GM12874 (cell line): ENCODE measurements around the gene B3GNT5.

ENCODE experiments used
- CTCF ChIP-seq: IDR thresholded peaks from 2 replicates; pipeline ENCODE4 v1.5.1; 2011; ENCODE audit warnings: low read depth, mild to moderate bottlenecking, control low read depth, low read length, moderate library complexity; ENCODE audit not compliant: insufficient read depth

Gene B3GNT5

GRCh38 chr3:183267140-183267539, 14.1 kb downstream of the B3GNT5 start:
- no peak for TF ChIP-seq CTCF

- no peak for TF ChIP-seq CTCF
Measured at GRCh38 chr3:183268366-183268765, 15.3 kb downstream of the B3GNT5 start.

GRCh38 chr3:183269345-183269744, 16.3 kb downstream of the B3GNT5 start:
- TF ChIP-seq CTCF, result no peak

- TF ChIP-seq CTCF, result no peak
Measured at GRCh38 chr3:183270344-183270743, 17.3 kb downstream of the B3GNT5 start.

DNA sequence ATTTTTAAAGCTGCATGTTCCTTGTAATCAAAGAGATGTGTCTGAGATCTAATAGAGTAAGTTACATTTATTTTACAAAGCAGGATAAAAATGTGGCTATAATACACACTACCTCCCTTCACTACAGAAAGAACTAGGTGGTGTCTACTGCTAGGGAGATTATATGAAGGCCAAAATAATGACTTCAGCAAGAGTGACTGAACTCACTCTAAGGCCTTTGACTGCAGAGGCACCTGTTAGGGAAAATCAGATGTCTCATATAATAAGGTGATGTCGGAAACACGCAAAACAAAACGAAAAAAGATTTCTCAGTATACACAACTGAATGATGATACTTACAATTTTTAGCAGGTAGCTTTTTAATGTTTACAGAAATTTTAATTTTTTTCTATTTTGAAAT, 19.1 kb downstream of the B3GNT5 start:
- TF ChIP-seq CTCF, result no peak

GRCh38 chr3:183272791-183273190, 19.7 kb downstream of the B3GNT5 start:
- no peak for TF ChIP-seq CTCF

DNA sequence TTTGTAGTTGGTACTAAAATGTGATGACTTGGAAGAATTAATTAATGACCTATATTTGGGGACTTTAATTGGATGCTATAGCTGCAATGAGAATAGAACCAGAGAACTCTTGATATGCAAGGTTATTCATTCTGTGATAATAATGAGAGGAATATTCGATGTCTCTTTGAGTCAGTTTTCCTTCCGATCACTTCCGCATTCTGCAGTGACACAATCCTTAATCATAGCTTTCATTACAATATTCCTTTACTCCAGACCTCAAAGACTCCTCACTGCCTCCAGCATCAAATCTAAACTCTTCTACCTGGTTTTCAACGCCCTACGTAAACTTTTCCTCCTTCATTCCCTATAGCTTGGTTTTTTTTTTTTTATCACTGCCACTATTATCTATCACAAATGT, 21.6 kb downstream of the B3GNT5 start:
- TF ChIP-seq CTCF, result no peak

- TF ChIP-seq CTCF, result no peak
Measured at GRCh38 chr3:183275418-183275817, 22.4 kb downstream of the B3GNT5 start.
